Measurements from ENCODE around the gene NKAIN2.
"Not testable (repeated sequence)": the region's sequence is repeated elsewhere in the genome, so short reads cannot be mapped to it uniquely, and the experiment has no call there.

The NKAIN2 gene

GRCh38 chr6:123972600-123973294 is 169.1 kb downstream of the NKAIN2 start:
- no peak for DNase-seq

DNA sequence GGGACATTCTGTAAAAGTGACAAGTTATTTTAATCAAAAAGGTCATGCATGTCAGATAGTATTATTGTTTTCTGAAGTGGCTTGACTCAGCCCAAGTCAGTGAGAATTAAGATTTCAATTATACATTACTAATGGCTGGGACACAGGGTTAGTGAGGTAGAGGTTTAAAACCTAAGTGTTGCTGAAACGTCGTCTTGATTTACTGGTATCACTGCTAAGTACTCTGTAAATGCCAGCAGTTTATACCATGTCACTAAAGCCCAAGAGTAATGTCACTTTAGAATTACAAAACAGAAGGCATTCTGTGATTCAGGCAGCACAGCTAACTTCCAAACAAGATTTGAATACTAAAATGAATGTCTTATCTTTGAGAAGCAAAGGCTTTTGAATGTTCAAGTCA is 176.6 kb downstream of the NKAIN2 start:
- DNase-seq: no peak

GRCh38 chr6:123986938-123987337 is 183.3 kb downstream of the NKAIN2 start:
- no peak for DNase-seq

- not testable (repeated sequence) for DNase-seq
Observed at GRCh38 chr6:123989918-123990317, 186.3 kb downstream of the NKAIN2 start.

DNA sequence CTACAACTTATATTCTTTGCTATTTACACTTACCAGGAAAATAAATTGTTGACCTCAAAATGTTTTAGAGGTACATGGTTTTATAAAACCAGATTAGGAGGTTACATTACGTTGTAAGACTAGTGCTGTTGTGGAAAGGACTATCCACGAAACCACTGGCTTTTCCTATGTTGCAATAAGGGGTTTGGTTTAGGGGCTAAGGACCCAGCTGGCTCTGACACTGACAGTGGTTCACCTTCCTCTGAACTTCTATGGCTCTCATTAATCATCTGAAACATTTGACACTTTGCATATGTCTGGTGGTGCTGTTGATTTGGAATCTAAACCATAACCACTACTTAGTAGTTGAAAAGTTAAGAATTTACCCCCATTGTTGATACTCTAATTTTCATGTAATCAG is 186.7 kb downstream of the NKAIN2 start:
- no peak for DNase-seq

GRCh38 chr6:123994168-123994567 is 190.5 kb downstream of the NKAIN2 start:
- DNase-seq: no peak

- DNase-seq: no peak
Observed at GRCh38 chr6:123994891-123995635, 191.4 kb downstream of the NKAIN2 start.

DNA sequence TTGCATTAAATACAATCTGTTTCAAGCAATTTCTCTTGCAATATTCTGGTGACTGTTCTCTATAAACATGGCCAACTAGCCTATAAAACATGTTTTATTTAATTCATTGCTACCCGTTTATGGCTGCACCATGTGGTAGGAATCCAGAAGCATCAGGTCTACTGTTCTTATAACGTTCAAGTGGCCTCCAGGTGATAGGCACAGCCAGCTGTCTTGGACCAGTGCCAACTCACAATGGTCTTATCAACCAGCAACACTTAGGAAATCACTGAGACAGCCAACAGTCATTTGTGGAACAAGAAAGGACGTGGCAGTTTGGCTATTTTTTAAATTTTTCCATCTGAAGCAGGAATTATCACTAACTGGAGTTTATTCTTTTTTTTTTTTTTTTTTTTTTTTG is 193.6 kb downstream of the NKAIN2 start:
- no peak for DNase-seq

- no peak for DNase-seq
Observed at GRCh38 chr6:124002377-124003081, 198.9 kb downstream of the NKAIN2 start.

DNA sequence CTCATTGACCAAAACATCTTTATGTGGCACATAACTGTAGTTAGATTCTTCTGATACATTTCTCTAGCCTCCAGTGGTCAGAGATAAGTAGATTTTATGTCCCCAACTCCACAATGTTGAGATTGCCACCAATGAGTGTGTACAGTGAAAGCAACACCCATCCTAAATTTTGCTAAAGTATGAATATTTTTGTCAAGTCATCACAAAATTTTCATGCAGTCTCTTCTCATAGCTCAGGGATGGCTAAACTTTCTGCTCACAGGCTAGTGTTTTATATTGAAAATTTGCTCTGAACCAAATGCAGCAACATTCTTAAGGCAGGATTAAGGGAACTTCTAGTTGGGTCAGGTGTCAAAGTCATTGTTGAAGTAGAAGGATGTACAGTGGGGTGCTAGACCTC is 203.6 kb downstream of the NKAIN2 start:
- DNase-seq: no peak

- DNase-seq: no peak
Observed at GRCh38 chr6:124008000-124008987, 204.6 kb downstream of the NKAIN2 start.

- no peak for DNase-seq
Observed at GRCh38 chr6:124008988-124009765, 205.5 kb downstream of the NKAIN2 start.

DNA sequence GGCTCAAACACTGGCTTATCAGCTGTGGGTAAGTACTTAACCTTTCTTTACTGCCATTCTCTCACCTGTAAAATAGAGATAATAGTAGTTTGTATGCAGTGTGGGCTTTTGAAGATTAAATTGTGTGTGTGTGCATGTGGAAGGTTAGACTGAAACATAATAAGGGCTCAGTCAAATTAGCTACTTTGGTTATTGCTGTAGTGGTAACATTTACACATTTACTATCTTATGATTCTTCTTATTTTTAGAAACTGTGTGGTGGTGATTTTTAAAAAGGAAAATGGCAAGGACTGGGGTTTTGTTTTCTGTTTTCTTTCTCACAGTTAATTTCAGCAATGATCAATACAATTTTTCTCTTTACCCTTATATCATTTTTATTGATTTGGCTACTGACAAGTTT is 206.9 kb downstream of the NKAIN2 start:
- DNase-seq: no peak

GRCh38 chr6:124011180-124011579 is 207.5 kb downstream of the NKAIN2 start:
- no peak for DNase-seq

- DNase-seq: not testable (repeated sequence)
Observed at GRCh38 chr6:124022051-124022450, 218.4 kb downstream of the NKAIN2 start.

- DNase-seq: no peak
Observed at GRCh38 chr6:124022641-124023040, 219.0 kb downstream of the NKAIN2 start.

- no peak for DNase-seq
Observed at GRCh38 chr6:124026694-124027093, 223.0 kb downstream of the NKAIN2 start.

DNA sequence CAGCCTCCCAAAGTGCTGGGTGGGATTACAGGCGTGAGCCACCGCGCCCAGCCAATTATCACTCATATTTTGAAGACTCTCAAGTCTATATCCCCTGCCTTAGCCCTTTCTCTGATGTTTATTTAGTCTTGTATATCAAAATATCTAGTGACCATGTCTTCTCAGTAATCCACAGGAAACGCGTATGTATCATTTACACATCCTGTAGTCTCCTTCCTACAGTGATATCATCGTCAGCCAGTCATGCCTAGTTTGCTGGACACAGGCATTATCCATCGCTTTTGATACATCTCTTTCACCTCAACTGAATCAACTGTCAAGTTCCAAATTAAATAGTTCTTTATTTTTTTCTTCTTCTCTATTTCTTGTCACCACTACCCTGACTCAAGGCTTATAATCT is 223.7 kb downstream of the NKAIN2 start:
- DNase-seq: no peak

GRCh38 chr6:124028117-124028516 is 224.5 kb downstream of the NKAIN2 start:
- DNase-seq: no peak

DNA sequence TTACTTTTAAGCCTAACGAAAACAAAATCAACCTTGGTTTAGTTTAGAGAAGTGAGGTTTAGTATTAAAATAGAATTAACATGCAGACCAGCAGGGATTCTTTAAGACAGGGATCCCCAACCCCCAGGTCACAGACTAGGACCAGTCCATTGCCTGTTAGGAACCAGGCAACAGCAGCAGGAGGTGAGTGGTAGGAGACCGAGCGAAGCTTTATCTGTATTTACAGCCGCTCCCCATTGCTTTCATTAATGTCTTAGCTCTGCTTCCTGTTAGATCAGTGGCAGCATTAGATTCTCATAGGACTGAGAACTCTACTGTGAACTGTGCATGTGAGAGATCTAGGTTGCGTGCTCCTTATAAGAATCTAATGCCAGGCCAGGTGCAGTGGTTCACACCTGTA is 225.9 kb downstream of the NKAIN2 start:
- no peak for DNase-seq

DNA sequence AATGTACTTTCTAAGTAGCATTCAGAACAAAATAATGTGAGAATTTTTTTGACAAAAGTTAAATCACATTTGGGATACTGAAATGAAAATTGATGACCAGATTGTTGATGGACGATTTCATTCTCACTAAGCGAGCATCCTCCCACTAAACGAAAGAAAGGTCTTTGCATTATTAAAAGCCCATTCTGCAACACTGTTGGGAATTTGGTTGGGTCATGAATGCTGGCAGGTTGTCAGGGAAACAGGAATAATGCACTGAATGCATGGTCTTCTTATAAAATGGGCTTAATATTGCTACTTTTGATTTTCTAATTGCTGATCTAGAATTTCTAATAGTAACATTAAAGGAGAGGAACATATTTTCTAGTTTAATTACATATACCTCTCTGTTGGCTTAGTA is 229.8 kb downstream of the NKAIN2 start:
- no peak for DNase-seq

GRCh38 chr6:124036384-124036783 is 232.7 kb downstream of the NKAIN2 start:
- no peak for DNase-seq
